IMR-90 (cell line): ENCODE results near the gene SMTN. TPM values are rescaled to one million over a fixed set of nuclear protein-coding genes. Genes with fewer than 3 reads are reported as not detected.

Source experiments
- ATAC-seq: fragments of 200-7000 bp; cut with Tn5 transposase; 2 replicates; pipeline ENCODE4 v1.9.1; 2020; ENCODE audit warnings: low read depth, mild to moderate bottlenecking, moderate library complexity
- BruUV-seq: library from RNA; stranded (reverse); fragments of 400-500 nt; replicated peaks from 2 replicates; lab custom pipeline; 2021; lab: Mats Ljungman, UMichigan
- CTCF ChIA-PET: fragments of 300-600 bp; formaldehyde crosslinking; extraction: SDS; loops from one replicate; lab custom pipeline; 2021; ENCODE audit warnings: antibody characterized with exemption; lab: Yijun Ruan, JAX
- POLR2A ChIA-PET: fragments of 300-600 bp; sonication (Branson Sonifier 250); formaldehyde crosslinking; loops from one replicate; lab custom pipeline; 2022; ENCODE audit warnings: antibody characterized with exemption; ENCODE audit not compliant: unreplicated experiment; lab: Charles Lee
- DNase-seq: peaks from one replicate; pipeline ENCODE4 v3.0.0; 2013
- H2AFZ ChIP-seq: replicated peaks from 2 replicates; pipeline ENCODE3; 2013; ENCODE audit warnings: low read length, mild to moderate bottlenecking; ENCODE audit not compliant: poor library complexity
- H2AK5ac ChIP-seq: 2 replicates; pipeline ENCODE4 v1.6.1; 2013; ENCODE audit warnings: low read depth, low read length, inconsistent platforms
- H2AK9ac ChIP-seq: replicated peaks from 2 replicates; pipeline ENCODE3; 2013; ENCODE audit warnings: mild to moderate bottlenecking, low read depth, low read length, moderate library complexity; ENCODE audit not compliant: poor library complexity
- H2BK120ac ChIP-seq: 2 replicates; pipeline ENCODE4 v1.6.1; 2013; ENCODE audit warnings: low read depth, low read length, inconsistent platforms
- H2BK15ac ChIP-seq: 3 replicates; pipeline ENCODE4 v1.6.1; 2013; ENCODE audit warnings: low read depth, low read length, inconsistent platforms
- H2BK20ac ChIP-seq: 2 replicates; pipeline ENCODE4 v1.6.1; 2013; ENCODE audit warnings: low read depth, mild to moderate bottlenecking, inconsistent platforms, low read length, moderate library complexity
- H2BK5ac ChIP-seq: 2 replicates; pipeline ENCODE4 v1.6.1; 2013; ENCODE audit warnings: mild to moderate bottlenecking, low read depth, low read length, inconsistent platforms; ENCODE audit not compliant: poor library complexity, severe bottlenecking
- H3K14ac ChIP-seq: replicated peaks from 2 replicates; pipeline ENCODE4 v1.6.1; 2013; ENCODE audit warnings: low read depth, low read length, inconsistent platforms
- H3K18ac ChIP-seq: 2 replicates; pipeline ENCODE4 v1.6.1; 2013; ENCODE audit warnings: low read depth, low read length, control low read depth
- H3K23ac ChIP-seq: 2 replicates; pipeline ENCODE4 v1.6.1; 2013; ENCODE audit warnings: low read depth, low read length, inconsistent platforms
- H3K27ac ChIP-seq: 2 replicates; pipeline ENCODE4 v1.5.1; 2013; ENCODE audit warnings: mild to moderate bottlenecking, control low read depth, low read length; ENCODE audit not compliant: insufficient read depth
- H3K27me3 ChIP-seq: 2 replicates; pipeline ENCODE4 v1.6.1; 2013; ENCODE audit warnings: low read length; ENCODE audit not compliant: control insufficient read depth, insufficient read depth
- H3K36me3 ChIP-seq: 2 replicates; pipeline ENCODE4 v1.6.1; 2013; ENCODE audit warnings: low read length, mixed read lengths; ENCODE audit not compliant: control insufficient read depth, insufficient read depth
- H3K4ac ChIP-seq: 2 replicates; pipeline ENCODE4 v1.6.1; 2013; ENCODE audit warnings: low read depth, low read length, inconsistent platforms
- H3K4me1 ChIP-seq: 2 replicates; pipeline ENCODE4 v1.6.1; 2013; ENCODE audit warnings: low read length, mixed read lengths; ENCODE audit not compliant: control insufficient read depth, insufficient read depth
- H3K4me2 ChIP-seq: 2 replicates; pipeline ENCODE4 v1.6.1; 2013; ENCODE audit warnings: low read depth, mild to moderate bottlenecking, control low read depth, low read length, moderate library complexity
- H3K4me3 ChIP-seq: 2 replicates; pipeline ENCODE4 v1.5.1; 2013; ENCODE audit warnings: low read depth, mild to moderate bottlenecking, control low read depth, low read length, moderate library complexity; ENCODE audit not compliant: insufficient read depth
- H3K56ac ChIP-seq: 2 replicates; pipeline ENCODE4 v1.6.1; 2013; ENCODE audit warnings: low read length, inconsistent platforms; ENCODE audit not compliant: insufficient read depth; ENCODE audit errors: extremely low read depth
- H3K79me1 ChIP-seq, 2 experiments: 2 replicates each; pipeline ENCODE4 v1.6.1; 2013; ENCODE audit warnings: low read length in 2 of 2, inconsistent platforms in 1 of 2, low read depth in 1 of 2
- H3K9ac ChIP-seq: 2 replicates; pipeline ENCODE4 v1.6.1; 2013; ENCODE audit warnings: low read depth, low read length, control low read depth
- H3K9me1 ChIP-seq: 2 replicates; pipeline ENCODE4 v1.6.1; 2013; ENCODE audit warnings: low read length, inconsistent platforms; ENCODE audit not compliant: insufficient read depth
- H3K9me3 ChIP-seq: 2 replicates; pipeline ENCODE4 v1.6.1; 2013; ENCODE audit warnings: low read length; ENCODE audit not compliant: control insufficient read depth, insufficient read depth
- H4K20me1 ChIP-seq: 2 replicates; pipeline ENCODE4 v1.6.1; 2013; ENCODE audit warnings: low read length, inconsistent platforms; ENCODE audit not compliant: insufficient read depth
- H4K5ac ChIP-seq: 2 replicates; pipeline ENCODE4 v1.6.1; 2013; ENCODE audit warnings: mild to moderate bottlenecking, low read depth, low read length, control low read depth
- H4K8ac ChIP-seq, 2 experiments: 2 replicates each; pipeline ENCODE4 v1.6.1; 2013; ENCODE audit warnings: low read depth in 2 of 2, low read length in 2 of 2, control low read depth in 1 of 2, inconsistent platforms in 1 of 2
- H4K91ac ChIP-seq: 2 replicates; pipeline ENCODE4 v1.6.1; 2013; ENCODE audit warnings: low read depth, low read length, inconsistent platforms; ENCODE audit not compliant: insufficient read depth
- MAFK ChIP-seq: IDR thresholded peaks from 2 replicates; pipeline ENCODE4 v1.6.1; 2012; ENCODE audit warnings: low read depth, low read length, improper control_type of control experiment
- WGBS, 2 experiments: methylation state at CpG; one replicate each; pipeline versions ENCODE4 v1.1.5 to v1.1.7; 2013; ENCODE audit warnings: missing lambda C conversion rate in 2 of 2; ENCODE audit not compliant: insufficient read length in 1 of 2; ENCODE audit errors: extremely low coverage in 2 of 2; 5-methylcytosine and 5-hydroxymethylcytosine counted together
- dilution Hi-C: fragments of 300-500 bp; cut with HindIII; formaldehyde crosslinking; loops from one replicate; pipeline ENCODE4 v1.14.3; 2018; ENCODE audit warnings: low sequenced_read_pairs; ENCODE audit not compliant: unreplicated experiment
- in situ Hi-C: fragments of 300-500 bp; cut with MboI; formaldehyde crosslinking; loops from 3 replicates; pipeline ENCODE4 v1.14.3; 2019; ENCODE audit warnings: low sequenced_read_pairs, inconsistent platforms, mixed read lengths
- intact Hi-C: fragments of 100-400 bp; cut with micrococcal nuclease; formaldehyde crosslinking; loops from 2 replicates; pipeline ENCODE4 v1.10.0; 2022
- polyA plus RNA-seq, 3 experiments: library from polyadenylated mRNA; depleted of rRNA; stranded (reverse); fragments of >200 nt; gene quantifications; 2 replicates each; pipeline ENCODE4 v1.2.3, GENCODE V29; 2012; ENCODE audit warnings: low replicate concordance in 1 of 3
- total RNA-seq: library from RNA; depleted of rRNA; stranded (reverse); fragments of >200 nt; gene quantifications from 2 replicates; pipeline ENCODE4 v1.2.3, GENCODE V29; 2012
- TF ChIP-seq, protein P1 (sequence below): fragments of 150-350 bp; IDR thresholded peaks from 2 replicates; pipeline ENCODE4 v1.6.1; 2017; ENCODE audit warnings: mild to moderate bottlenecking, antibody characterized with exemption, low read length, low read depth

SMTN gene
- total and polyA plus RNA-seq, 2 of the 4 experiments (the other 2 are of a cell fraction), result 53.6 to 63.7 TPM

DNA sequence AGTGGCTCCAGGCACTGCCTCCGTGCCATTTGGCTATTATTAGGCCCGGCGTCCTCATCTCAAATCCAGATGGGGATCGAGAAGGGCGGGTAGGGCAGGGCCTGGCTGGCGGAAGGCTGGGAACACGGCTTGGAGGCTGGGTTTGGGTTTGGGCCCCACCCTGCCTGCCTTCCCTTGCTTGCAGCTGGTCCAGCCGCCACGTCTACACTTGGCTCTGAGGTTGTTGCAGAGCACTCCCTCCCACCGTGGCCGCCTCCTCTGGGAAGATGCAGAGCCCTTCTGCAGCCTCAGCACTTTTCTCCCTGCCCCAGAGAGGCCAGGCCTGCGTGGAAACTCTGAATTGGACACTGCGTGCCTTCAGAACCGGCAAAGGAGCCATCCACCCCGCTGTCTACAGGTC lies 5.2 kb upstream of the SMTN start:
- Histone ChIP-seq H4K91ac (0 out of 2 replicates have a peak overlapping the region, but pooled peaks have one; percentile 6), H3K9ac (no peak overlapping the region), H3K36me3 (no peaks in the 10 kb centered on the region), H3K4me3 (no peak overlapping the region), H3K27ac (no peak overlapping the region; the same call in 1 of the 2 replicates), H3K4ac (no peak overlapping the region), H3K9me3 (no peaks in the 10 kb centered on the region), H3K18ac (no peak overlapping the region; the same call in 1 of the 2 replicates), H4K5ac (0 out of 2 replicates have a peak overlapping the region, but pooled peaks have one; percentile 49), H2BK20ac (no peak overlapping the region), H3K56ac (no peak overlapping the region), H2BK120ac (no peak overlapping the region), H2BK15ac (no peak overlapping the region), H3K4me1 (peaks cover 2% of the 10 kb centered on the region; the same call in 1 of the 2 replicates), H2AK9ac (no peak overlapping the region), H4K20me1 (no peaks in the 10 kb centered on the region), H3K9me1 (peaks cover 4% of the 10 kb centered on the region; the same call in 1 of the 2 replicates), H3K27me3 (no peaks in the 10 kb centered on the region), H3K4me2 (no peak overlapping the region), H2AFZ (peak overlapping the region; percentile 26), H4K8ac (peak overlapping the region in 1 of 2 experiments; percentile 68; a peak in 1 of 4 replicates), H2AK5ac (no peak overlapping the region), H3K79me1 (peaks cover 4 to 8% of the 10 kb centered on the region in 2 experiments; a peak in 3 of 4 replicates), H3K14ac (peak overlapping the region; percentile 9; the same call in 1 of the 2 replicates), H2BK5ac (no peak overlapping the region), H3K23ac (no peak overlapping the region)
- no TSS peak for BruUV-seq
- ATAC-seq, result no peak
- dilution Hi-C loops, result no loop called here
- ChIA-PET POLR2A (no interaction called here), CTCF (interaction anchor here (0.7 kb wide), 1 partner anchor 12 kb away, joined by 3 read pairs; no protein-coding TSS in a partner anchor)
- TF ChIP-seq, protein P1, sequence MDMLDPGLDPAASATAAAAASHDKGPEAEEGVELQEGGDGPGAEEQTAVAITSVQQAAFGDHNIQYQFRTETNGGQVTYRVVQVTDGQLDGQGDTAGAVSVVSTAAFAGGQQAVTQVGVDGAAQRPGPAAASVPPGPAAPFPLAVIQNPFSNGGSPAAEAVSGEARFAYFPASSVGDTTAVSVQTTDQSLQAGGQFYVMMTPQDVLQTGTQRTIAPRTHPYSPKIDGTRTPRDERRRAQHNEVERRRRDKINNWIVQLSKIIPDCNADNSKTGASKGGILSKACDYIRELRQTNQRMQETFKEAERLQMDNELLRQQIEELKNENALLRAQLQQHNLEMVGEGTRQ, result no peak
- TF ChIP-seq MAFK, result peak; percentile 76
- WGBS, 2 experiments, result 16% methylated on average over 3 of the region's 15 CpGs; no CpG with 5 or more reads in 1 of the 2 experiments
- DNase-seq, result peak; percentile 41
- in situ Hi-C loops, result no loop called here
- intact Hi-C loops, result no loop called here
